ACHN (cell line): ENCODE measurements around the gene SPTLC2.

ENCODE experiments used
- DNase-seq: peaks from one replicate; pipeline ENCODE4 v3.0.0-alpha.2; 2015
- in situ Hi-C: cut with HindIII; loops from 2 replicates; pipeline ENCODE4 v1.10.0; 2017; ENCODE audit warnings: low sequenced_read_pairs, low pct_ligation_motif_present, low pct_unique_long_range_greater_than_20kb

SPTLC2 gene

DNA sequence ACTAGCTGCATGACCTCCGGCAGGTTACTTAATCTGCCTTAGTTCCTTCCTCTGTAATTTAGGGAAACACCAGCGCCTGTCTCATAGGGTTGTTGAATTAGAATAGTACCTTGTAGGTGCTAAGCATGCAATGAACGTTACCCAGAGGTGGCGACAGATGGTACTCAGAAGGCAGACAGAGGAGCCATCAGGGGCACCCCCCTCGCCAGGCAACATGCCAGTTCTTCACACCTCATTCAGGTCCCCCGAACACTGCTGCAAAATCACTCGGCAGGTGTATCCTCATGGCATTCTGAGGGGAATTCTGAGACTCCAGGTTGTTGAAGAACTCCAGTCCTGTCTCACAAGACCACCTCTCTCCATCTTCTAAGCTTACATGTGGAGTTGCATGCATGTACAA lies 127.9 kb downstream of the SPTLC2 start:
- in situ Hi-C loops: no loop called here
- DNase-seq: no peak

DNA sequence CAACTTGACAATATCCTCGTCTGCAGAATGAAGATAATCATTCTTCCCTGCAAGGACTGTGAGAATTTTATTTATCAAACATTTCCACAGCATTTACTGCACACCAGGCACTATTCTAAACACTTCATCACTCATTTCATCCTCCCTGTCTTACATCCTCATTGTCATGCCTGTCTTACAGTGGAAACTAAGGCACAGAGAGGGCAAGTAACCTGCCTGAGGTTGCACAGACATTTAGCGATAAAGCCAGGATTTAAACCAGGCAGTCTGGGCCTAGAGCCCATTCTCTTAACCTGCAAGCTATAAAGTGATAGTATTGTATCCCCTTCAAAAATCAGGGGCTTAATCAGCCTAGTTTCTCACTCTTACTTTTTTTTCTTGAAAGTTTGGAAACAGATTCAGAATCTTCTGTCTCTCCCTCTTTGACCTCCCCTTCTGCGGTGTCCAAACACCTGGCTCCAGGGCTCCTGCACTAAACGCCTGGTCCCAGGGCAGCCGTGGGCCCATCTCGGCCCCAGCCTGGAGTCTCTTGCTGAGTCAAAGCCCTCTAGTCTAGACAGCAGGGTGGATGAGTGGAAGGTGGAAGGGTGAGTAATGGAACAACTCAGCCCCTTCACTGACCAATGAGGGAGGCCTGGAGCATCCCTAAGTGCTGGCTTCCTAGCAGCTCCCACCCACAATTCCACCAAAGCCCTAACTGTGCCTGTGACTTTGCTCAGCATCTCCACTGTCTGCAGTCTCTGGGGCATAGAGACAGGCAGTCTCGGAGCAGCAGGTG lies 130.3 kb downstream of the SPTLC2 start:
- in situ Hi-C loops: no loop called here
- peak; percentile 77 for DNase-seq

DNA sequence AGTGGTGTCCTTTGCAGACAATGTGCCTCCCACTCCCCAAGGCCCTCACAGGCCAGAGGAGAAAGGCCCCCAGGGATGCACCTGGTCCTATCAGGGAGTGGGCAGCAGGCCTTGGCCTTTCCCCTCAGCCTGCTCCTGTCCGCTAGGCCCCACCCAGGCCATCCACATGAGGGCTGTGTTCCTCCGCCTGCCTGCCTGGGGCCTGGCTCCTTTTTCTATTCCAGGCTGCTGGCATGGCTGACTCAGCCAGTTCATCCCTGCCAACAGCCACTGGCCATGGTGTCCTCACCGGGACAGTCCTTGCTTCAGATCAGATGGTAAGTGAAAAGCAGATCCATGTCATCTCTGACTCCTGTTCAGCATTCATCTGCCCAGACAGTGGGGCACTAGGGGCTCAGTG lies 131.2 kb downstream of the SPTLC2 start:
- no peak for DNase-seq
- in situ Hi-C loops: no loop called here

DNA sequence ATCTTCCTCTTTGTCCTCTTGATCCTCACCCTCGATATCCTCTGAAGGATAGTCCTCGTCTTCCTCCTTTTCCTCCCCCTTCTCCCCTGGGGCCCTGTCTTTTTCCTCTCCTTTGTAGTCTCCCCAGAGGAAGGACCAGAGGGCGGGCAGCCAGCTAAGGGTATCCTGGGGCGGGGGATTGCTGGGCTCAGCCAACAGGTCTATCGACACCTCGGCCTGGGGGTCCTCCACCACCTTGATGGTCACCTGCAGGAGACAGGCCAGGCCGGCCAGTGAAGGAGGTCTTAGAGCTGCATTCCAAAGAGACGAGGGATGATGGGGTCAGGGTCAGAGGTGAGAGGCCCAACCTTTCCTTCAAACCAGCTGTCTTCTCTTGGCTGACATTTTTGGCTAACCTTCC lies 134.0 kb downstream of the SPTLC2 start:
- in situ Hi-C loops: no loop called here
- no peak for DNase-seq

DNA sequence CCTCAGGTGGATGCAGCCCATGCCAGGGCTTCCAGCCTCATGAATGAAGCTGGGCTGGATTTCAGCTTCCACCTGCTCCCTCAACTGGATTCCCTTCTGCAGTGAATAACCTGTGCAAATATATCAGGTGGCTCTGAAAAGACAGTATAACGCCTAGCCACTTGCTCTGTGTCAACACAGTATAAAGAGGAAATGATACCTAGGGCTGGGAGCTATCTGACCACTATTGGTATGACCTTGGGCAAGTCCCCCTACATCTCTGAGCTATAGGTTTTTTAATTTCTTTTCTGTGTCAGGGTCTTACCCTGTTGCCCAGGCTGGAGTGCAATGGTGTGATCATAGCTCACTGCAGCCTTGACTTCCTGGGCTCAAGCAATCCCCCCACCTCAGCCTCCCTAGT lies 137.6 kb downstream of the SPTLC2 start:
- DNase-seq: no peak
- in situ Hi-C loops: no loop called here

DNA sequence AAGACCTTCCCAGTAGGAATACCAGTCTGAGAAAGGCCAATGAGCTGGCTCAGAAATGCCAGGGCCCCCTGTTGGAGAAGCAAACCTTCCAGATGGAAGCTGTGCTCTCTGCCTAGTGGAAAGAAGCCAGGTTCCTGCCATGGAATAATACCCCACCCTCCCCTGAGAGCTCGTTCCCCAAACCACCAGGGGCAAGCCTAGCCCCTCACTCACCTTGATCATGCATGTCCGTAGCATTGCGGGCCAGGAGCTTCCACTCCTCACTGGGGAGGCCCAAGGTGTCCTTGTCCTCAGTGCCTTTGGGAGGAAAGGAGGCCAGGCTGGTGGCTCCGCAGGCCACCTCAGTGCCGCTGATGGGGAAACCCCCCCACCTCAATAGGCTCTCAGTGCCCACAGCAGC lies 138.4 kb downstream of the SPTLC2 start:
- in situ Hi-C loops: no loop called here
- DNase-seq: no peak

DNA sequence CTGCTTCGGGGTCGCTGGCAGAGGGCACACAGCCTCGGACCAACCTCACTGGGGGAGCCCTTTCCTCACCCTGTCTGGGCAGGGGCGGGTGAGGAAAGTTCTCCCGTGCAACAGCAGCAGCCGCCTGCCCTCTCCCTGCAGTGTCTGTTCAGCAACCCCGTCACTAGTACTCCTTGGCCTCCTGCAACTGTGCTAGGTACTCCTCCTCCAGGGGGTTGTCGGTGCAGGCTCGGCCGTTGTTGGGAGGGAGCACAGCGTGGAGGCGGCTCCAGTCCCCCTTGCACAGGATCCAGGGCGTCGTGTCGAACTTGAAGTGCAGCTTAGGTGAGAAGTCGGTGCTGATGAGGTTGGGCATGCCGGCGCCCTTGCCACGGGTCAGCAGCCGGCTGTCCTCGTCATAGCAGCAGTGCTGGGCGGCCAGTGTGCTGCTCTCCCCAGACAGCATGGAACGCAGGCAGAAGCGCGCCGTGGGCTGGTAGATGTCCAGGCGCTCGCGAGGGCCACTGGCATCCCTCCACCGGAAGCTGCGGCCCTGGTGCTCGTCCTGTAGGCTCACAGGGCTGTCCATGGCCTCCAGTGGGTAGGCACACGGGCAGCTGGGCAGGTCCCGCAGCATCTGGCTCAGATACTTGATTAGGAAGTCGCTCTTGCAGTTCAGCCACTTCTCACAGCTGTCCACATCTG lies 140.9 kb downstream of the SPTLC2 start:
- DNase-seq: no peak
- in situ Hi-C loops: no loop called here

DNA sequence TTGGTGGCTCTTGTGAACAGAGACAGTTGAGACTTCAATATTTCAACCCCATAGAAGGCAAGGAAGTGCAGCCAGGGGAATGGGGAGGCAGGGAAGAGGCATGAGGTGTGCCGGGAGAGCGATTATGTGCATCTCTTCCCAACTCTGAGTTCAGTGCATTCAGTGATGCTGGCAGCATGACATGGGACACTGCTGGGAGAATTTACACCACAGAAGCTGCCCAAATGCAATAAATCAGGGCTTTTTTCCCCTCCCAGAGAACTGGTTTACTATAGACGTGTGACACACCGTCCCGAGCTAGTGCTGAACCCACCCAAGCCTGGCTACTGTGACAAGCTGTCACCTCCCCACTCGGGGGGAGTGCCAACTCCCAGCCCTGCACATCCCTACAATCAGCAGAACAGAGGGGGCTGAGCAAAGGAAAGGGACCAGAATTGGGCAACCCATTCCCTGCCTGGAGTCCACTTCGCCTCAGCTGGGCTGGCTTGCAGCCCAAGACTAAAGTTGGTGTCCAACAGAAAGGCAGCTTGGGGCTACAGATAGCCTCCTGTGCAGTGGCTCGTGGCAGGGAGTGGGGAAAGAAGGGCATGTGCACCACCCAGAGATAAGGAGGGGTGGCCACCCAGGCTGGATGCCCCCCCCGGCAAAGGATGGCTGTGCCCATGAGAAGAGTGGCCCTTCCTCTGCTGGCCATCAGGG lies 141.8 kb downstream of the SPTLC2 start:
- in situ Hi-C loops: no loop called here
- no peak for DNase-seq

DNA sequence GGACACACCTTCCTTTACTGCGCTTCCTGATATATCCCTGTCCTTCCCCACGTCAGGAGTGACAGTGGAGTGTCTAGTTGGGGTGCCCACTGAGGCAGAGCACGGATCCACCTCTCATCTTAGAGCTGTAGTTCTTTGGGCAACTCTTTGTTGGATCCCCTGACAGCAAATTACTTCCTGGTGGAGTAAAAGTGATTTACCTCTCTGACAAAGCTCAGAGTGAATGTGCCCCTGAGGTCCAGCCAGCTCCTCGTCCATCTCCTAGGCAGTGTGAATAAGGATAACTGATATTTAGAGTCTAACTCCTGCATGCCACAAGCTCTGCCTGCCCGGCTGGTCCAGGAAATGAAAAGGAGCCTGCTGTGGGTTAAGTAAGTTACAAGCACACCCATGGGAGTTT lies 142.5 kb downstream of the SPTLC2 start:
- in situ Hi-C loops: no loop called here
- no peak for DNase-seq

DNA sequence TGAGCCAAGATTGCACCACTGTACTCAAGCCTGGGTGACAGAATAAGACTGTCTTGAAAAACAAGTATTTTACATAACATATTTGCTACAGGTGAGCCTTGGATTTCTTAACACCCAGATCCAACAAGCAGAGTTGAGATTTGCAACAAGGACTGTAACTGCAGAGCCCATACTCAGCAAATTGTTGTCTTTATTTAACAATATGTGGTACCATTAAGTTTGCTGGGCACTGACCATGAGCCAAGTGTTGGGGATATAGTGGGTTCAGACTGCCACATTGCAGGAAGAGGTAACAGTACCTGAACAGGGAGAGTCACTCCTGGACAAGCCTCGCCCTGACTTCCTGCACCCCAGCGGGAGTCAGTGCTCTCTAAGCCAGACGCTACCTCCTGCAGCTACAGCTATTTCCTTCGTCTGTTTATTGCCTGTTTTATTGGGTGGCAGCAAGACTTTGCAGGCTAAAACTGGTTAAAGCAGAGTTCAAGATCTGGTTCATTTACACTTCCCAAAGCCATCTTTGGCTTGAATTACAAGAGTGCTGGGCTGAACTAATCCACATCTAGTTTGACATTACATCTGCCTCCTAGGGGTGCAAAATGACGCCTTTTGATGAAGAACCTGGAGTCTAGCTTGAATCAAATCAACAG lies 146.1 kb downstream of the SPTLC2 start:
- in situ Hi-C loops: no loop called here

DNA sequence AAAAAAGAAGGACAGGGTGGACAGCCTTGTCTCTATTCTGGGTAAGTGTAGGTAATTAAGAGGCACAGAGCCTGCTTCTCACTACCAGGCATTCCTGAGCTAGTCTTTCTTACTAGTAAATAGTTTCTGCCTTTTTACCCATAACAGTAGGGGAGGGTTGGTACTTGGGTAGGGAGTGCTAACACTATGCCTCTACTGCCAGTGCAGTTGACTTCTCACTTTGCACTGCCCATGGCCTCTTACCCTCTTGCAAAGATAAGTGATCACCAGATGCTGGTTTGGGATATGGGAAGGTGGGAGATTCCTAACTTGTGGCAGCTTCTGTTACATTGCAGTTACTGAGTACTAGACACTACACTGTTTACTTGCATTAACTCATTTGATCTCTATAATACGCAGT lies 146.9 kb downstream of the SPTLC2 start:
- no peak for DNase-seq
- in situ Hi-C loops: no loop called here

More for the DNA sequence above, 146.1 kb downstream of the SPTLC2 start:
- DNase-seq: no peak

DNA sequence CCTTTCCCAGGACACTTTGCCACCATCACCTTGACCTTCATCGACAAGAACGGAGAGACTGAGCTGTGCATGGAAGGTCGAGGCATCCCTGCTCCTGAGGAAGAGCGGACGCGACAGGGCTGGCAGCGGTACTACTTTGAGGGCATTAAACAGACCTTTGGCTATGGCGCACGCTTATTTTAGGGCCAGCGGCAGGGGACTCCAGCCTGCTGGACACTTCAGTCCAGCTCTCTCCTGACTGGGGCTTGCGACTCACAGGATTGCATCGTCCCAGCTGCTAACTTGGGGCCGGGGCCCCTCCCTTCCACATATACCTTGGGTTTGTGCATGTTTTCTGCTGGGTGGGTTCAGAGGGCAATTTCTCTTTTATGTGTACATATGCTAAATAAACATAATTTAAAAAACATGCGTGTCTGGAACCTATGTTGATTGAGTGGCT lies 147.4 kb downstream of the SPTLC2 start:
- no peak for DNase-seq
- in situ Hi-C loops: no loop called here

DNA sequence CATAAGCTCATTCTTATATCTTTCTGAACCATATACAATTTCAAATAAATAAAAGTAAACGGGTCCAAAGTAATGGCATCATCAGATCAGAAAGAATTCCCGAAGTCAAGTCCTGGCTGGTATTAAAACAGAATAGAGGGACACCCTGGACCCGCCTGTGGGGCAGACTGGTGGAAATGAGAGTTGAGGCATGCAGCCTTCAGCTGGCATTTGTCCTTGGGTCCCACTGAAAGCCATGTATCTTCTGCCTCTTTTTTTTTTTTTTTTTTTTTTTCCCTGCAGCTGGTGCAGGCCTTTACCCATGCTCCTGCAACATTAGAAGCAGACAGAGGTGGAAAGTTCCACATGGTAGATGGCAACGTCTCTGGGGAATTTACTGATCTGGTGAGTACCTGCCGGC lies 148.6 kb downstream of the SPTLC2 start:
- DNase-seq: no peak
- in situ Hi-C loops: no loop called here

DNA sequence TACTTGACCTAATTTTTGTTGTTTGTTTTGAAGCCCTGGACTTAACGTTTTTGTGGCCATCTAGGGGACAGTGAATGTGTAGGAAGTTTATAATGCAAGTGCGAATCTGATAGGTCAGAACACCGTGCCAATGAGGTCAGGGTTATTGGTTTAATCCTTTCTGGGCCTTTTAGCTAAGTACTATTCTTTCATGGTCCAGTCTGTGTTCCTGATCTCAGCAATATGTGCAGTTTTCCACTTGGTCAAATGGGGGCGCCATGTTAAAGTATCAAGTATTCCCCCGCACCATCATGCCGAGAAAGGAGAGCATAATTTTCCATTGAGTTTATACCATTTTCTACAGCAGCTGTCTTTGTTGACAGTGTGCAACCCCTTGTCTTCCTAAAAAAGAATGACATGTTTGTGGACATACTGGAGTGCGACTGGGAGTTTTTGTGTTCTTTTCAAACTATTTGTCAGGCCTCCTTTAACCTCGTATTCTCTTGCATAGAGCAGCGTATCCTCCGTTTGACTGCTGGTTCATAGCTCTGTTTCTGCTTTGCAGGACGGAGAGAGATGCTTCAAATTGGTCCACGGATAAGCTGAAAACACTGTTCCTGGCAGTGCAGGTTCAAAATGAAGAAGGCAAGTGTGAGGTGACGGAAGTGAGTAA lies 157.2 kb downstream of the SPTLC2 start:
- in situ Hi-C loops: no loop called here
- peak; percentile 72 for DNase-seq

DNA sequence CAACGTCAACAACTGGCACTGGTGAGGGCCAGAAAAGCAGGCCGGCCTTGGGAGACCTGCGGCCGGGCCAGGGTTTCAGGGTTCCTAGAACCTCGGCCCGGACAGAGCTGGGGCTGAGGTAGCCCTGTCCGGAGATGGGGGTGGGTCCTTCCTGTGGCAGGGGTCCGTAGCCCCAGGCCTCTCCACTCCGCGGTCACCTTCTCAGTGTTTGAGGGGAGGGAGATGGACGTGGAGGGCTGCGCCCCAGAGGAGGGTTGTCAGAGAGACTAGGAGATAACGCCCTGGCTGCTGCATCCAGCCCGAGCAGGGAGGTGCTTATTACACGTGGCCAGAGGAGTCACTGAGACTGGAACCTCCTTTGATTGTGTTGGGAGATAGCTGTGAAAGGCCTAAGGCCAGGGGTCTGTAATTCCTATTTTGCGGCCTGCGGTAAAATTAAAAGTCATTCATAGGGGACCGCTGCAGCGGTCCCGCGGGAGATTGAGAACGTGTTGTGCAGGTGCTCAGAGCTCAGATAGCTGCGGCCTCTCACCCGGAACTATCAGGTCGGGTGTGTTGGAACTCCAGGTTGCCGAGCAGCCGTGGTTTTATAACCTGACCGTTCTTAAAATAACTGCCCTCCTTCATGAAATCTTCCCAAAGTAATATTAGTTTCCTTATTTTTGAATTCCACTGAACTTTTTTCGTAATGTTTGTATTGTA lies 158.0 kb downstream of the SPTLC2 start:
- in situ Hi-C loops: no loop called here
- peak; percentile 34 for DNase-seq

DNA sequence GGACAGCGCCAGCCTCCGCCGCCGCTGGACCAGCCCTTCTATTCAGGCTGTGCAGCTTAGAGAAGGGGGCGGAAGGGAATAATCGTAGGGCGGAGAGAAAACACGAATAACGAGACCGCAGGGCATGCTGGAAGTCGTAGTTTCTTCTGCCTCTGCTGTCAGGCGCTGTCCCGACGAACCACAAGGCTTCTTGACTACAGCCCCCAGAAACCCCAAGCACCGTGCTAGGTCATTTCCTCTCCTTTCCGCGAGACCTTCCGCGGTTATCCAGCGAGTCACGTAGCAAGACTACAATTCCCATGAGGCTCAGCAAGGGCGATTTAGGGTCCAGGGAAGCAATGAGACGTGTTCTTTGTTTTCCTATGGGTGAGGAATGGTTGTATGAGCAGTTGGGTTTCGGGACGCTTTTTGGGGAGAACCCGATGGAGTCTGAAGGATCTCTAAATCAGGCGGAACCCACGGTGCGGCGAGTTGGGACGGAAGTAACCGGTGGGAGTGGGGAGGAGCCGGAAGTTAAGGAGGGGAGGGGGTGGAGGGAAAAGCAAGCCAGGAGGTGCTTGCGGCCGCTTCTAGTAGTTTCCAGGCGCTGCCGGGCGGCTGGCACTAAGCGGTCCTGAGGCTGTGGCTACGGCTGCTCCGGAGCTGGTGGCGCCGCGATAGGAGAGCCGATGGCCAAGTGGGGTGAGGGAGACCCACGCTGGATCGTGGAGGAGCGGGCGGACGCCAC lies 158.8 kb downstream of the SPTLC2 start, which contains the start of the genes AHSA1 and VIPAS39:
Gene AHSA1, plus strand, starts transcription at position 572 of the 727 bp plus-strand sequence. Its CDS starts 97 bp downstream, at position 669.
Gene VIPAS39, minus strand, starts transcription at position 80 of the 727 bp plus-strand sequence. CDS start 3,499 bp downstream, outside the sequence.
- DNase-seq: peak; percentile 98
- in situ Hi-C loops: no loop called here

DNA sequence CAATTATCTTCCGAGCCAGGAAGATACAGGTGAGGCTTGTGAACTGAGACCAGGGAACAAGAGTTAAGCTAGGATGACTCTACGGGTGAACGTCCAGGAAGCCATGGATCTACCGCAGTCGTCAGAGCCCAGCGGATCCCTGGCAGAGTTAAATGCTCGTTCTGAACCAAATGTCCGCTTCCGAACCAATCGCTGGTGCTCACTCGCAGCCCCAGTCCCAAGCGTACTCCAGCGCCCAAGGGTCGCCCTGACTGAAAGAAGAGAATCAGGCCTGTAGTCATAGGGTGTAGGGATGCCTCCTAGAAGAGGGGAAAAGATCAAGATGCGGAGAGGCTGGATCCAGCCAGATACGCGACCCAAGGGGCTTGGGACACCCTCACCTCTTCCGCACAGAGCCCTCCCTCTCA lies 159.3 kb downstream of the SPTLC2 start:
- peak; percentile 53 for DNase-seq
- in situ Hi-C loops: no loop called here
